H1 (cell line): ENCODE data around the gene SH3BGRL3. TPM values are rescaled to one million over a fixed set of nuclear protein-coding genes. Genes with fewer than 3 reads are reported as not detected.

ENCODE experiments used
- CTCF ChIA-PET: fragments of 300-600 bp; sonication (Branson Sonifier 250); formaldehyde crosslinking; loops from one replicate; lab custom pipeline; 2021; ENCODE audit not compliant: partially characterized antibody; lab: Charles Lee
- POLR2A ChIA-PET: fragments of 300-600 bp; sonication (Branson Sonifier 250); formaldehyde crosslinking; loops from one replicate; lab custom pipeline; 2021; ENCODE audit warnings: inconsistent platforms; ENCODE audit not compliant: partially characterized antibody; lab: Charles Lee
- DNase-seq, 2 experiments: peaks; one replicate each; pipeline versions ENCODE4 v3.0.0 to v3.0.0-alpha.2; 2010 to 2022; ENCODE audit warnings: low spot score in 2 of 2, low read depth in 1 of 2, mixed read lengths in 1 of 2
- FAIRE-seq: peaks from 2 replicates; lab custom pipeline; 2011; peaks lifted over from hg19 to GRCh38; lab: Jason Lieb, UNC
- H2AFZ ChIP-seq: 2 replicates; pipeline ENCODE4 v1.8.1; 2012; ENCODE audit warnings: low read length, inconsistent platforms
- H2AK5ac ChIP-seq: 2 replicates; pipeline ENCODE4 v1.6.1; 2013; ENCODE audit warnings: low read depth, low read length
- H2BK120ac ChIP-seq: replicated peaks from 2 replicates; pipeline ENCODE3; 2013; ENCODE audit warnings: low read depth, low read length, inconsistent platforms
- H2BK12ac ChIP-seq: 2 replicates; pipeline ENCODE4 v1.6.1; 2013; ENCODE audit warnings: low read depth, low read length
- H2BK15ac ChIP-seq: 2 replicates; pipeline ENCODE4 v1.6.1; 2013; ENCODE audit warnings: low read length
- H2BK20ac ChIP-seq: 2 replicates; pipeline ENCODE4 v1.6.1; 2013; ENCODE audit warnings: low read length
- H2BK5ac ChIP-seq: 2 replicates; pipeline ENCODE4 v1.6.1; 2013; ENCODE audit warnings: low read depth, low read length
- H3K14ac ChIP-seq: 2 replicates; pipeline ENCODE4 v1.6.1; 2013; ENCODE audit warnings: inconsistent platforms; ENCODE audit not compliant: insufficient read length
- H3K18ac ChIP-seq: 2 replicates; pipeline ENCODE4 v1.6.1; 2013; ENCODE audit warnings: low read length; ENCODE audit errors: extremely low read depth
- H3K23ac ChIP-seq: 2 replicates; pipeline ENCODE4 v1.6.1; 2013; ENCODE audit warnings: inconsistent platforms; ENCODE audit not compliant: insufficient read length
- H3K23me2 ChIP-seq: 2 replicates; pipeline ENCODE4 v1.6.1; 2013; ENCODE audit warnings: low read depth, low read length
- H3K27ac ChIP-seq: 2 replicates; pipeline ENCODE4 v1.6.1; 2011; ENCODE audit warnings: low read depth, low read length, inconsistent platforms
- H3K27me3 ChIP-seq, 4 experiments: replicated peaks in 1 of 4; 1 replicate in 1 of 4; 2 replicates in 3 of 4; pipeline versions ENCODE4 v1.6.1 to v1.8.1; 2011 to 2013; ENCODE audit warnings: low read length in 3 of 4, mild to moderate bottlenecking in 3 of 4, inconsistent platforms in 2 of 4, mixed read lengths in 2 of 4, moderate library complexity in 1 of 4; ENCODE audit not compliant: control insufficient read depth in 3 of 4, insufficient read depth in 3 of 4; ENCODE audit errors: extremely low read depth in 1 of 4
- H3K36me3 ChIP-seq, 4 experiments: 2 replicates each; pipeline versions ENCODE4 v1.6.1 to v1.8.1; 2011 to 2013; ENCODE audit warnings: mild to moderate bottlenecking in 4 of 4, low read length in 3 of 4, moderate library complexity in 2 of 4, control low read depth in 1 of 4, inconsistent platforms in 1 of 4; ENCODE audit not compliant: insufficient read depth in 4 of 4, control insufficient read depth in 2 of 4
- H3K4ac ChIP-seq: replicated peaks from 2 replicates; pipeline ENCODE3; 2013; ENCODE audit warnings: low read length, low read depth, mixed read lengths, inconsistent platforms; ENCODE audit not compliant: insufficient read length
- H3K4me1 ChIP-seq, 4 experiments: replicated peaks in 1 of 4; 1 replicate in 1 of 4; 2 replicates in 3 of 4; pipeline versions ENCODE4 v1.6.1 to v1.8.1; 2011 to 2013; ENCODE audit warnings: low read length in 3 of 4, inconsistent platforms in 2 of 4, mixed read lengths in 1 of 4; ENCODE audit not compliant: insufficient read depth in 4 of 4, control insufficient read depth in 3 of 4
- H3K4me2 ChIP-seq, 2 experiments: 2 replicates each; pipeline versions ENCODE4 v1.6.1 to v1.8.1; 2011 to 2013; ENCODE audit warnings: low read depth in 2 of 2, low read length in 2 of 2, control low read depth in 1 of 2, inconsistent platforms in 1 of 2, mild to moderate bottlenecking in 1 of 2; ENCODE audit not compliant: insufficient read depth in 1 of 2
- H3K4me3 ChIP-seq, 4 experiments: fragments of 200-600, 300-600 bp in 1 of 4; sonication (generic), shearing (Covaris generic), sonication (Bioruptor Twin) in 1 of 4; 2 replicates each; pipeline versions ENCODE4 v1.5.1 to v1.8.1; 2011 to 2016; ENCODE audit warnings: low read length in 4 of 4, low read depth in 3 of 4, control low read depth in 2 of 4, inconsistent platforms in 2 of 4, mild to moderate bottlenecking in 2 of 4, mixed read lengths in 1 of 4, moderate library complexity in 1 of 4; ENCODE audit not compliant: insufficient read depth in 2 of 4; ENCODE audit errors: extremely low read depth in 1 of 4
- H3K56ac ChIP-seq: replicated peaks from 2 replicates; pipeline ENCODE3; 2013; ENCODE audit warnings: low read depth, mild to moderate bottlenecking, mixed read lengths, low read length, inconsistent platforms; ENCODE audit not compliant: insufficient read length
- H3K79me1 ChIP-seq: 2 replicates; pipeline ENCODE4 v1.6.1; 2013; ENCODE audit warnings: low read depth, low read length, control low read depth
- H3K79me2 ChIP-seq, 2 experiments: 2 replicates each; pipeline versions ENCODE4 v1.6.1 to v1.8.1; 2012 to 2013; ENCODE audit warnings: low read length in 2 of 2, mild to moderate bottlenecking in 2 of 2, inconsistent platforms in 1 of 2; ENCODE audit not compliant: insufficient read depth in 2 of 2, control insufficient read depth in 1 of 2
- H3K9ac ChIP-seq, 4 experiments: replicated peaks in 1 of 4; 1 replicate in 1 of 4; 2 replicates in 3 of 4; pipeline versions ENCODE4 v1.6.1 to v1.8.1; 2011 to 2013; ENCODE audit warnings: low read depth in 3 of 4, low read length in 3 of 4, control low read depth in 2 of 4, mild to moderate bottlenecking in 2 of 4, moderate library complexity in 2 of 4, inconsistent platforms in 1 of 4; ENCODE audit errors: extremely low read depth in 1 of 4
- H3K9me3 ChIP-seq, 2 experiments: 2 replicates each; pipeline versions ENCODE4 v1.6.1 to v1.8.1; 2012 to 2013; ENCODE audit warnings: mild to moderate bottlenecking in 2 of 2, moderate library complexity in 2 of 2, control low read depth in 1 of 2, inconsistent platforms in 1 of 2, low read depth in 1 of 2, low read length in 1 of 2, mixed read lengths in 1 of 2; ENCODE audit not compliant: insufficient read depth in 2 of 2
- H4K20me1 ChIP-seq, 2 experiments: replicated peaks in 1 of 2; 2 replicates each; pipeline versions ENCODE3 to v1.8.1; 2011 to 2013; ENCODE audit warnings: inconsistent platforms in 2 of 2, low read length in 2 of 2, mild to moderate bottlenecking in 1 of 2; ENCODE audit not compliant: insufficient read depth in 2 of 2, control insufficient read depth in 1 of 2
- H4K5ac ChIP-seq: 2 replicates; pipeline ENCODE4 v1.6.1; 2013; ENCODE audit warnings: low read length, low read depth, mixed read lengths, inconsistent platforms; ENCODE audit not compliant: insufficient read length
- H4K8ac ChIP-seq: 2 replicates; pipeline ENCODE4 v1.8.0; 2013; ENCODE audit warnings: mild to moderate bottlenecking, moderate library complexity, low read length, inconsistent platforms; ENCODE audit not compliant: insufficient read depth; ENCODE audit errors: extremely low read depth
- H4K91ac ChIP-seq: replicated peaks from 2 replicates; pipeline ENCODE3; 2013; ENCODE audit warnings: low read length, mixed read lengths, inconsistent platforms; ENCODE audit not compliant: insufficient read length
- ATF2 ChIP-seq: IDR thresholded peaks from 2 replicates; pipeline ENCODE4 v1.6.1; 2012; ENCODE audit warnings: low read length, inconsistent platforms
- CREB1 ChIP-seq: IDR thresholded peaks from 2 replicates; pipeline ENCODE4 v1.6.1; 2012; ENCODE audit warnings: inconsistent platforms
- E2F6 ChIP-seq: IDR thresholded peaks from 2 replicates; pipeline ENCODE4 v1.6.1; 2012; ENCODE audit warnings: inconsistent platforms
- HDAC2 ChIP-seq, 2 experiments: fragments of 300-600 bp in 1 of 2; sonication (generic) in 1 of 2; IDR thresholded peaks; 2 replicates each; pipeline ENCODE4 v1.6.1; 2011 to 2012; ENCODE audit warnings: low read depth in 2 of 2, low read length in 2 of 2, mild to moderate bottlenecking in 2 of 2, moderate library complexity in 2 of 2, borderline replicate concordance in 1 of 2, inconsistent platforms in 1 of 2
- MAFK ChIP-seq: IDR thresholded peaks from 2 replicates; pipeline ENCODE4 v1.6.1; 2012; ENCODE audit warnings: low read depth, mild to moderate bottlenecking, improper control_type of control experiment, low read length
- POLR2A ChIP-seq, 2 experiments: IDR thresholded peaks; 1 replicate in 1 of 2; 2 replicates in 1 of 2; pipeline ENCODE4 v1.6.1; 2011; ENCODE audit warnings: low read depth in 2 of 2, low read length in 2 of 2, mild to moderate bottlenecking in 2 of 2; ENCODE audit errors: control extremely low read depth in 1 of 2
- SIX5 ChIP-seq: IDR thresholded peaks from 2 replicates; pipeline ENCODE4 v1.6.1; 2011; ENCODE audit warnings: mild to moderate bottlenecking, low read depth, low read length
- WGBS, 2 experiments: shearing (Covaris generic) in 1 of 2; methylation state at CpG; one replicate each; pipeline versions ENCODE4 v1.1.6 to v1.1.7; 2013 to 2015; ENCODE audit warnings: low lambda C conversion rate in 2 of 2, mixed read lengths in 2 of 2, inconsistent platforms in 1 of 2, low coverage in 1 of 2, missing lambda C conversion rate in 1 of 2; ENCODE audit not compliant: insufficient replicate concordance in 2 of 2, insufficient coverage in 1 of 2, insufficient read length in 1 of 2; ENCODE audit errors: extremely low coverage in 1 of 2, missing lambda C conversion rate in 1 of 2; 5-methylcytosine and 5-hydroxymethylcytosine counted together
- polyA plus RNA-seq, 7 experiments: library from polyadenylated mRNA; depleted of rRNA in 3 of 7; stranded (reverse) in 5 of 7; unstranded in 2 of 7; fragments of >200 nt in 5 of 7; fragments of 200-250 nt in 2 of 7; gene quantifications; 1 replicate in 5 of 7; 2 replicates in 1 of 7; 4 replicates in 1 of 7; pipeline versions ENCODE4 v1.2.1 to v1.2.3, GENCODE V29; 2011 to 2013; ENCODE audit warnings: missing spikeins in 2 of 7, mixed read lengths in 2 of 7
- total RNA-seq: library from RNA; stranded (reverse); fragmentation: NEBNext Ultra II Directional; extraction: Animal tissue kit (Norgen Biotek cat#: 25700); gene quantifications from 2 replicates; pipeline ENCODE4 v1.2.1, GENCODE V29; 2021

Gene SH3BGRL3
- total and polyA plus RNA-seq, 2 of the 8 experiments (the other 6 are each of a cell fraction or from before 2014, with no cell fraction given) = 77.8 to 107 TPM

- peak within 1 kb of the TSS; percentile 66 for H3K56ac ChIP-seq
- peak within 1 kb of the TSS; percentile 52 to 98 (median 96) for H3K4me3 ChIP-seq
- no peak within 1 kb of the TSS for H3K14ac ChIP-seq
- H3K79me1 ChIP-seq = no peaks in the 10 kb centered on the region
- ChIA-PET POLR2A (interaction anchor here (1.3 to 4.6 kb wide), 6 partner anchors 11 to 109 kb away, joined by 3 to 29 read pairs (median 4); partner anchors contain the start of genes CD52 and LIN28A), CTCF (interaction anchor here (0.6 to 57.0 kb wide), 4 partner anchors 10 to 92 kb away, joined by 3 to 1530 read pairs (median 776); partner anchors contain the start of genes CD52, SH3BGRL3 and UBXN11)
- H3K9me3 ChIP-seq = no peaks in the 10 kb centered on the region
- H2AK5ac ChIP-seq = no peak within 1 kb of the TSS
- H3K27me3 ChIP-seq = no peaks in the 10 kb centered on the region
- H4K20me1 ChIP-seq = no peaks in the 10 kb centered on the region
- H3K4ac ChIP-seq = no peak within 1 kb of the TSS
- H3K18ac ChIP-seq = no peak within 1 kb of the TSS
- H3K79me2 ChIP-seq = no peaks in the 10 kb centered on the region
- peak within 1 kb of the TSS; percentile 52; the same call in 1 of the 2 replicates for H2BK5ac ChIP-seq
- peak within 1 kb of the TSS; percentile 48 for H4K5ac ChIP-seq
- H2BK15ac ChIP-seq = peak within 1 kb of the TSS; percentile 95; the same call in 1 of the 2 replicates
- WGBS, 2 experiments = 4% methylated on average over 46 of the region's 51 CpGs; no CpG with 5 or more reads in 1 of the 2 experiments
- no peak within 1 kb of the TSS for H4K91ac ChIP-seq
- peak within 1 kb of the TSS; percentile 75 for H3K27ac ChIP-seq
- H3K36me3 ChIP-seq = no peaks in the 10 kb centered on the region
- peak within 1 kb of the TSS in 3 of 4 experiments; percentile 74 to 89 (median 84); a peak in 6 of 7 replicates for H3K9ac ChIP-seq
- no peak within 1 kb of the TSS for H2BK120ac ChIP-seq
- H2BK20ac ChIP-seq = no peak within 1 kb of the TSS
- 0 out of 2 replicates have a peak within 1 kb of the TSS, but pooled peaks have one; percentile 79 for H2BK12ac ChIP-seq
- H3K4me1 ChIP-seq = peaks cover 0 to 5% (median 2%) of the 10 kb centered on the region in 4 experiments; a peak in 3 of 7 replicates
- H3K4me2 ChIP-seq = peak within 1 kb of the TSS; percentile 56 to 97
- DNase-seq (peak; percentile 78 to 91), FAIRE-seq (peak; percentile 68)
- no peak within 1 kb of the TSS for H3K23ac ChIP-seq
- peaks cover 9% of the 10 kb centered on the region for H3K23me2 ChIP-seq
- H4K8ac ChIP-seq = peak within 1 kb of the TSS; percentile 73; the same call in 1 of the 2 replicates
- H2AFZ ChIP-seq = peak within 1 kb of the TSS; percentile 98
- TF ChIP-seq E2F6 (0 out of 2 replicates have a peak, but pooled peaks have one; percentile 28), CREB1 (peak; percentile 38; the same call in 1 of the 2 replicates), HDAC2 (IDR thresholded peaks at IDR 0.05; ENCODE audit: borderline replicate concordance in 1 of 2, low read depth in 2 of 2, low read length in 2 of 2) (peak; percentile 29 to 81; a peak in 1 of 4 replicates), MAFK (no peak), SIX5 (no peak), POLR2A (IDR thresholded peaks at IDR 0.05; ENCODE audit: control extremely low read depth in 1 of 2, low read depth in 2 of 2, low read length in 2 of 2) (peak in 1 of 2 experiments; percentile 55; a peak in 2 of 3 replicates), ATF2 (no peak)
Observed at GRCh38 chr1:26306290-26307229, 26.7 kb downstream of the SH3BGRL3 start, which contains the start of gene UBXN11. TSS of gene UBXN11 (minus strand) at chr1:26306636. CDS start at chr1:26302883, 3,753 bp downstream.
